Measurements from ENCODE around the gene MAP3K2.

DNA sequence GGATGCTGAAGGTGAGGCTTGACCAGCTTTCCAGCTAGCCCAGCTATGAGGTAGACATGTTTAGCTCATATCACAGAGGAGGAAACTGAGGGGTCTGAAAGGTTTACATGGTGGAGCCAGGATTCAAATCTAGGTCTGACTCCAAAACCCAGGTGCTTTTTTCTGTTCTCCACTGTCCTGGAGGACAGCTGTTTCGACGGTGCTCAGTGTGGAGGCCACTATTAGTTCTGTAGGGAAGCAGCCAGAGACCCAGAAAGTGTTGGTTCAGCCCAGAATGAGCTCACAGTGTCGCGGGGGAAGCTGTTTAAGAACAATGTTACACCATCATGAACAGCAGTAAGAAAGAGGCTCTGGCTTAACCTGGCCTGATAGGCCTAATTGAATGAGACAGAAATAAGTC lies 41.5 kb upstream of the MAP3K2 start:
- TF ChIP-seq, protein P1, sequence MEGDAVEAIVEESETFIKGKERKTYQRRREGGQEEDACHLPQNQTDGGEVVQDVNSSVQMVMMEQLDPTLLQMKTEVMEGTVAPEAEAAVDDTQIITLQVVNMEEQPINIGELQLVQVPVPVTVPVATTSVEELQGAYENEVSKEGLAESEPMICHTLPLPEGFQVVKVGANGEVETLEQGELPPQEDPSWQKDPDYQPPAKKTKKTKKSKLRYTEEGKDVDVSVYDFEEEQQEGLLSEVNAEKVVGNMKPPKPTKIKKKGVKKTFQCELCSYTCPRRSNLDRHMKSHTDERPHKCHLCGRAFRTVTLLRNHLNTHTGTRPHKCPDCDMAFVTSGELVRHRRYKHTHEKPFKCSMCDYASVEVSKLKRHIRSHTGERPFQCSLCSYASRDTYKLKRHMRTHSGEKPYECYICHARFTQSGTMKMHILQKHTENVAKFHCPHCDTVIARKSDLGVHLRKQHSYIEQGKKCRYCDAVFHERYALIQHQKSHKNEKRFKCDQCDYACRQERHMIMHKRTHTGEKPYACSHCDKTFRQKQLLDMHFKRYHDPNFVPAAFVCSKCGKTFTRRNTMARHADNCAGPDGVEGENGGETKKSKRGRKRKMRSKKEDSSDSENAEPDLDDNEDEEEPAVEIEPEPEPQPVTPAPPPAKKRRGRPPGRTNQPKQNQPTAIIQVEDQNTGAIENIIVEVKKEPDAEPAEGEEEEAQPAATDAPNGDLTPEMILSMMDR (conservative IDR thresholded peaks at IDR 0.05; ENCODE audit: low read depth in 2 of 2) = no peak
- no peak for TF ChIP-seq POLR2AphosphoS5 (IDR thresholded peaks at IDR 0.05; ENCODE audit: low read depth)
- no peak for TF ChIP-seq EZH2phosphoT487 (IDR thresholded peaks at IDR 0.05; ENCODE audit: unreplicated experiment)
- TF ChIP-seq, protein P2, sequence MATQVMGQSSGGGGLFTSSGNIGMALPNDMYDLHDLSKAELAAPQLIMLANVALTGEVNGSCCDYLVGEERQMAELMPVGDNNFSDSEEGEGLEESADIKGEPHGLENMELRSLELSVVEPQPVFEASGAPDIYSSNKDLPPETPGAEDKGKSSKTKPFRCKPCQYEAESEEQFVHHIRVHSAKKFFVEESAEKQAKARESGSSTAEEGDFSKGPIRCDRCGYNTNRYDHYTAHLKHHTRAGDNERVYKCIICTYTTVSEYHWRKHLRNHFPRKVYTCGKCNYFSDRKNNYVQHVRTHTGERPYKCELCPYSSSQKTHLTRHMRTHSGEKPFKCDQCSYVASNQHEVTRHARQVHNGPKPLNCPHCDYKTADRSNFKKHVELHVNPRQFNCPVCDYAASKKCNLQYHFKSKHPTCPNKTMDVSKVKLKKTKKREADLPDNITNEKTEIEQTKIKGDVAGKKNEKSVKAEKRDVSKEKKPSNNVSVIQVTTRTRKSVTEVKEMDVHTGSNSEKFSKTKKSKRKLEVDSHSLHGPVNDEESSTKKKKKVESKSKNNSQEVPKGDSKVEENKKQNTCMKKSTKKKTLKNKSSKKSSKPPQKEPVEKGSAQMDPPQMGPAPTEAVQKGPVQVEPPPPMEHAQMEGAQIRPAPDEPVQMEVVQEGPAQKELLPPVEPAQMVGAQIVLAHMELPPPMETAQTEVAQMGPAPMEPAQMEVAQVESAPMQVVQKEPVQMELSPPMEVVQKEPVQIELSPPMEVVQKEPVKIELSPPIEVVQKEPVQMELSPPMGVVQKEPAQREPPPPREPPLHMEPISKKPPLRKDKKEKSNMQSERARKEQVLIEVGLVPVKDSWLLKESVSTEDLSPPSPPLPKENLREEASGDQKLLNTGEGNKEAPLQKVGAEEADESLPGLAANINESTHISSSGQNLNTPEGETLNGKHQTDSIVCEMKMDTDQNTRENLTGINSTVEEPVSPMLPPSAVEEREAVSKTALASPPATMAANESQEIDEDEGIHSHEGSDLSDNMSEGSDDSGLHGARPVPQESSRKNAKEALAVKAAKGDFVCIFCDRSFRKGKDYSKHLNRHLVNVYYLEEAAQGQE (IDR thresholded peaks at IDR 0.05; ENCODE audit: unreplicated experiment) = no peak
- no peak for TF ChIP-seq EZH2 (IDR thresholded peaks at IDR 0.05; ENCODE audit: low read depth, unreplicated experiment)
- no peak for TF ChIP-seq JUNB (IDR thresholded peaks at IDR 0.05; ENCODE audit: unreplicated experiment)
